GM12878 (cell line): ENCODE data around the gene SETMAR. TPM values are rescaled to one million over a fixed set of nuclear protein-coding genes. Genes with fewer than 3 reads are reported as not detected.

Source experiments
- ASH2L ChIP-seq: fragments of 300-600, 200-600 bp; sonication (generic); IDR thresholded peaks from 2 replicates; pipeline ENCODE4 v1.6.1; 2017; ENCODE audit warnings: low read depth, mild to moderate bottlenecking, borderline replicate concordance
- ATF7 ChIP-seq: fragments of 450-650 bp; IDR thresholded peaks from 2 replicates; pipeline ENCODE4 v1.6.1; 2016; ENCODE audit warnings: low read depth, mild to moderate bottlenecking
- ELK1 ChIP-seq: IDR thresholded peaks from 2 replicates; pipeline ENCODE4 v1.6.1; 2012; ENCODE audit warnings: low read depth, low read length, improper control_type of control experiment
- JUND ChIP-seq: IDR thresholded peaks from 2 replicates; pipeline ENCODE4 v1.6.1; 2012; ENCODE audit warnings: low read depth, mild to moderate bottlenecking, low read length, improper control_type of control experiment, moderate library complexity
- MEF2B ChIP-seq: fragments of 450-650 bp; IDR thresholded peaks from 2 replicates; pipeline ENCODE4 v1.6.1; 2018; ENCODE audit warnings: mild to moderate bottlenecking, moderate library complexity; ENCODE audit not compliant: partially characterized antibody, poor library complexity, severe bottlenecking
- NRF1 ChIP-seq: conservative IDR thresholded peaks from 2 replicates; pipeline ENCODE4 v1.6.1; 2011; ENCODE audit warnings: mild to moderate bottlenecking, low read depth, low read length, improper control_type of control experiment
- RFX5 ChIP-seq: IDR thresholded peaks from 2 replicates; pipeline ENCODE4 v1.6.1; 2011; ENCODE audit warnings: low read depth, low read length, improper control_type of control experiment
- SREBF1 ChIP-seq: IDR thresholded peaks from 2 replicates; pipeline ENCODE4 v1.6.1; 2012; ENCODE audit warnings: mild to moderate bottlenecking, low read length
- STAT1 ChIP-seq: fragments of 450-650 bp; conservative IDR thresholded peaks from 2 replicates; pipeline ENCODE4 v1.6.1; 2014; ENCODE audit warnings: antibody characterized with exemption, mild to moderate bottlenecking
- STAT3 ChIP-seq: IDR thresholded peaks from 2 replicates; pipeline ENCODE4 v1.6.1; 2011; ENCODE audit warnings: low read depth, low read length, improper control_type of control experiment
- ZBTB33 ChIP-seq: fragments of 450-650 bp; IDR thresholded peaks from 2 replicates; pipeline ENCODE4 v1.6.1; 2017; ENCODE audit warnings: mild to moderate bottlenecking
- ZSCAN29 ChIP-seq: fragments of 450-650 bp; IDR thresholded peaks from 2 replicates; pipeline ENCODE4 v1.6.1; 2017; ENCODE audit warnings: mild to moderate bottlenecking, moderate library complexity
- polyA plus RNA-seq, 11 experiments: library from polyadenylated mRNA; depleted of rRNA in 4 of 11; unstranded in 6 of 11; stranded (reverse) in 5 of 11; fragments of >200 nt; fragmentation: Nextera tagmentation in 4 of 11; fragmentation: Illumina TruSeq in 1 of 11; extraction: Ambion mirVana in 4 of 11; extraction: Trizol in 1 of 11; gene quantifications; 1 replicate in 1 of 11; 2 replicates in 10 of 11; pipeline versions ENCODE4 v1.2.1 to v1.2.3, GENCODE V29; 2011 to 2016; ENCODE audit warnings: inconsistent platforms in 2 of 11, missing spikeins in 2 of 11, low read depth in 1 of 11
- total RNA-seq, 4 experiments: library from RNA; depleted of rRNA in 3 of 4; stranded (reverse); fragments of >200 nt in 3 of 4; fragmentation: Illumina TruSeq in 1 of 4; extraction: Trizol in 1 of 4; gene quantifications; 2 replicates each; pipeline versions ENCODE4 v1.2.1 to v1.2.3, GENCODE V29; 2013 to 2021

The SETMAR gene
- total and polyA plus RNA-seq, 10 of the 15 experiments (the other 5 are each of a cell fraction or from before 2014, with no cell fraction given) = 7.1 to 25.1 (median 20.3) TPM

- TF ChIP-seq ELK1 (no peak), JUND (no peak), STAT3 (no peak), SREBF1 (no peak), STAT1 (no peak), ZBTB33 (no peak), NRF1 (no peak), ATF7 (no peak), MEF2B (no peak), RFX5 (no peak), ASH2L (no peak), ZSCAN29 (no peak)
Observed at GRCh38 chr3:4335840-4336562, 32.8 kb downstream of the SETMAR start (continued).
